CD4-positive, CD25-positive, alpha-beta regulatory T cell (primary cell): ENCODE data around the gene PPY. TPM values are rescaled to one million over a fixed set of nuclear protein-coding genes. Genes with fewer than 3 reads are reported as not detected.
A peak's percentile ranks its signal among the peaks of the same experiment; 100 is the strongest.
"Not testable (repeated sequence)": the region's sequence is repeated elsewhere in the genome, so short reads cannot be mapped to it uniquely, and the experiment has no call there.

Experiments used
- ATAC-seq, 2 donors: fragments of 150-1000 bp; cut with Tn5 transposase; one replicate each; pipeline ENCODE4 v1.10.0; 2021; ENCODE audit warnings: low read depth in 2 of 2, moderate number of reproducible peaks in 2 of 2, moderate library complexity in 1 of 2
- DNase-seq, 3 donors: peaks; one replicate each; pipeline versions ENCODE4 v3.0.0 to v3.0.0-alpha.2; 2012 to 2022; ENCODE audit warnings: mixed read lengths in 1 of 3
- H3K27ac ChIP-seq: one replicate; pipeline ENCODE4 v1.7.0; 2013; ENCODE audit warnings: mild to moderate bottlenecking, low read length; ENCODE audit not compliant: insufficient read depth, poor library complexity, severe bottlenecking
- H3K27me3 ChIP-seq: one replicate; pipeline ENCODE4 v1.7.0; 2013; ENCODE audit warnings: low read length; ENCODE audit not compliant: control insufficient read depth, insufficient read depth
- H3K36me3 ChIP-seq: one replicate; pipeline ENCODE4 v1.7.0; 2013; ENCODE audit warnings: mild to moderate bottlenecking, low read length, moderate library complexity; ENCODE audit not compliant: control insufficient read depth, insufficient read depth
- H3K4me1 ChIP-seq: 2 replicates; pipeline ENCODE4 v1.7.0; 2013; ENCODE audit warnings: mild to moderate bottlenecking, low read length; ENCODE audit not compliant: insufficient read depth, control insufficient read depth, poor library complexity, severe bottlenecking
- H3K4me3 ChIP-seq: one replicate; pipeline ENCODE4 v1.7.0; 2013; ENCODE audit warnings: low read depth, mild to moderate bottlenecking, low read length, moderate library complexity
- H3K9me3 ChIP-seq, 2 experiments: 1 replicate in 1 of 2; 2 replicates in 1 of 2; pipeline ENCODE4 v1.7.0; 2013; ENCODE audit warnings: low read length in 2 of 2, mild to moderate bottlenecking in 1 of 2, moderate library complexity in 1 of 2; ENCODE audit not compliant: control insufficient read depth in 2 of 2
- H3K27ac Mint-ChIP-seq, 3 donors: one replicate each; pipeline ENCODE4 v1.8.0; 2020 to 2022; ENCODE audit warnings: mild to moderate bottlenecking in 3 of 3, mixed read lengths in 3 of 3, moderate library complexity in 2 of 3
- H3K27me3 Mint-ChIP-seq: one replicate; pipeline ENCODE4 v1.8.0; 2022; ENCODE audit warnings: mild to moderate bottlenecking, mixed read lengths
- H3K36me3 Mint-ChIP-seq: one replicate; pipeline ENCODE4 v1.8.0; 2020; ENCODE audit warnings: mixed read lengths
- H3K4me1 Mint-ChIP-seq, 4 donors: one replicate each; pipeline ENCODE4 v1.8.0; 2020 to 2022; ENCODE audit warnings: mixed read lengths in 4 of 4, mild to moderate bottlenecking in 1 of 4
- H3K4me3 Mint-ChIP-seq, 4 donors: one replicate each; pipeline ENCODE4 v1.8.0; 2020 to 2022; ENCODE audit warnings: mild to moderate bottlenecking in 4 of 4, mixed read lengths in 4 of 4, moderate library complexity in 3 of 4
- H3K9me3 Mint-ChIP-seq, 7 donors: one replicate each; pipeline ENCODE4 v1.8.0; 2020 to 2022; ENCODE audit warnings: mixed read lengths in 7 of 7, mild to moderate bottlenecking in 3 of 7, moderate library complexity in 2 of 7
- polyA plus RNA-seq, 4 donors: library from polyadenylated mRNA; unstranded; fragments of 300-500 nt; fragmentation: Illumina TruSeq; gene quantifications; one replicate each; pipeline ENCODE4 v1.2.3, GENCODE V29; 2021
- total RNA-seq: library from RNA; stranded (reverse); gene quantifications from one replicate; pipeline ENCODE4 v1.2.3, GENCODE V29; 2022

The PPY gene
- total and polyA plus RNA-seq, 5 donors from 2014 or later = not detected

GRCh38 chr17:43961954-43962353, 19.7 kb upstream of the PPY start:
- H3K9me3 ChIP-seq = no peaks in the 10 kb centered on the region
- ATAC-seq = no peak
- no peak overlapping the region for H3K27ac ChIP-seq
- H3K36me3 ChIP-seq = no peaks in the 10 kb centered on the region
- H3K4me1 Mint-ChIP-seq = no peaks in the 10 kb centered on the region
- peaks cover 0 to 2% (median 0%) of the 10 kb centered on the region in 7 donors for H3K9me3 Mint-ChIP-seq
- no peaks in the 10 kb centered on the region for H3K36me3 Mint-ChIP-seq
- H3K4me3 ChIP-seq = no peak overlapping the region
- peaks cover 7% of the 10 kb centered on the region for H3K27me3 ChIP-seq
- peaks cover 31% of the 10 kb centered on the region for H3K27me3 Mint-ChIP-seq
- H3K4me1 ChIP-seq = no peaks in the 10 kb centered on the region
- no peak overlapping the region for H3K4me3 Mint-ChIP-seq
- H3K27ac Mint-ChIP-seq = no peak overlapping the region
- DNase-seq = no peak

DNA sequence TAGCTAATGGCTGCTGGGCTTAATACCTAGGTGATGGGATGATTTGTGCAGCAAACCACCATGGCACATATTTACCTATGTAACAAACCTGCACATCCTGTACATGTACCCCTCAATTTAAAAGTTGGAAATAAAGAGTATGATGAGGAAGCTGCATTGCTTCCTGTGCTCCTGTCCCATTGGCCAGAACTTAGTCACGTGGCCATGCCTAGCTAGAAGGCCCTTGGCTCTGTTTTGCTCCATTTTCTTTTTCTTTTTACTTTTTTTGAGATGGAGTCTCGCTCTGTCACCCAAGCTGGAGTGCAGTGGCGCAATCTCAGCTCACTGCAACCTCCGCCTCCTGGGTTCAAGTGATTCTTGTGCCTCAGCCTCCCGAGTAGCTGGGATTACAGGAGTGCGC, 19.0 kb upstream of the PPY start:
- H3K4me3 Mint-ChIP-seq, H3K4me1 Mint-ChIP-seq, H3K36me3 ChIP-seq, H3K9me3 ChIP-seq, DNase-seq, H3K27ac ChIP-seq, H3K9me3 Mint-ChIP-seq, H3K27me3 ChIP-seq, H3K36me3 Mint-ChIP-seq, H3K4me1 ChIP-seq, H3K27ac Mint-ChIP-seq, ATAC-seq, H3K4me3 ChIP-seq: not testable (repeated sequence)
- H3K27me3 Mint-ChIP-seq = peaks cover 37% of the 10 kb centered on the region

DNA sequence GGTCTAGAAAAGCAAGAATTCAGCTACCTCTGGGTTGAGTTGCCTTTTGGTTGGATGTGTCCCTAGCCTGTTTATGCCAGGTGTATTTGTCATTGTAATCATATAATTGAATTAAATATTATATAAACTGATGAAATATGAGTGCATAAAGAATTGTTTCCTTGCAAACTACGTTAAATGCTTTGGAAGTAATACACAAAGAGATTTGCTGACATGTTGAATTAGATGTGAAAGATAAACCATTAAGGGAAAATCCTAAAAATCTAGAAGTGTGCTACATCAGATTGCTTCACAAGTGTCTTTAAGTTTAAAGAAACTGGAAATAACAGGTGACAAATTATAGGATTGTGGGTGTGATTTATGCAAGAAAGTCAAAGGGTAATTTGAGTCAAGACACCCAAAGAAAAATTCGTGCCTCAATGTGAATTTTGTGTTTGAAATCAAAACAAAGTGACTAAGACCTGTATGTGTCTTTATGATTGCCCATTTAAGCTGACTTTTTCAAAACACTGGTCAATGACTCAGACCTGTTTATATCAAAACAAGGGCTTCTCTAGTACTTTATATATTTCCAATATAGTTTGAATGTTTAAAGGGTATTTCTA, 16.6 kb upstream of the PPY start:
- Histone ChIP-seq H3K36me3 (no peaks in the 10 kb centered on the region), H3K4me3 (no peak overlapping the region), H3K4me1 (no peaks in the 10 kb centered on the region), H3K27ac (no peak overlapping the region), H3K9me3 (no peaks in the 10 kb centered on the region), H3K27me3 (peaks cover 6% of the 10 kb centered on the region)
- ATAC-seq (no peak), DNase-seq (no peak)
- Mint-ChIP-seq H3K27ac (no peak overlapping the region), H3K36me3 (no peaks in the 10 kb centered on the region), H3K4me3 (no peak overlapping the region), H3K27me3 (peaks cover 58% of the 10 kb centered on the region), H3K9me3 (peaks cover 0 to 2% (median 0%) of the 10 kb centered on the region in 7 donors), H3K4me1 (no peaks in the 10 kb centered on the region)

DNA sequence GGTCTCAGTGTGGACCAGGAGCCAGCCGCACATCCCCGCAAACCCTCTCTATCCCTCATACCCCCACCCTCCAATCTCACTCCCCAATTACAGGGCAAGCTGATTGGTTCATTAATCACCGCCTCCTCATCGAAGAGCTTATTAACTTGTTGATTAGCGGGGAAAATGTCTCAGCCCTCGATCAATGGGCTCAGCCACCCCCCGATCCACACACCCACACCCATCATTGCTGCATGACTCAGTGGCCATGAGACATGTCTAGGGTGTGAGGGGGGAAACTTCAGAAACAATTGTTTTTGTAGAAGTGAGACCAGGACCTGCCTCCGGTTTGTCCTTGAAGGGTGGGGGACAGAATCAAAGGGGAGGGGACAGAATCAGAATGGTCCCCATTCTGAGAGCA, 13.9 kb upstream of the PPY start:
- Histone ChIP-seq H3K4me1 (peaks cover 4% of the 10 kb centered on the region), H3K27ac (no peak overlapping the region), H3K9me3 (no peaks in the 10 kb centered on the region), H3K4me3 (no peak overlapping the region), H3K27me3 (peaks cover 9% of the 10 kb centered on the region), H3K36me3 (no peaks in the 10 kb centered on the region)
- Mint-ChIP-seq H3K36me3 (peaks cover 5% of the 10 kb centered on the region), H3K4me3 (no peak overlapping the region), H3K27ac (no peak overlapping the region), H3K4me1 (peaks cover 0 to 5% (median 0%) of the 10 kb centered on the region in 4 donors), H3K9me3 (peaks cover 0 to 2% (median 0%) of the 10 kb centered on the region in 7 donors), H3K27me3 (peaks cover 61% of the 10 kb centered on the region)
- DNase-seq (no peak), ATAC-seq (no peak)

GRCh38 chr17:43953746-43954145, 11.5 kb upstream of the PPY start, which contains the start of gene PYY:
TSS of gene PYY (minus strand) at chr17:43953940. CDS start at chr17:43953483, 457 bp downstream.
- H3K4me3 ChIP-seq = no peak within 1 kb of the TSS
- H3K9me3 ChIP-seq = no peaks in the 10 kb centered on the region
- Mint-ChIP-seq H3K9me3 (peaks cover 0 to 2% (median 0%) of the 10 kb centered on the region in 7 donors), H3K36me3 (peaks cover 5% of the 10 kb centered on the region), H3K4me3 (no peak within 1 kb of the TSS), H3K27ac (no peak within 1 kb of the TSS), H3K4me1 (peaks cover 0 to 5% (median 0%) of the 10 kb centered on the region in 4 donors), H3K27me3 (peaks cover 61% of the 10 kb centered on the region)
- ATAC-seq (no peak), DNase-seq (no peak)
- H3K27ac ChIP-seq = no peak within 1 kb of the TSS
- H3K27me3 ChIP-seq = peaks cover 16% of the 10 kb centered on the region
- peaks cover 4% of the 10 kb centered on the region for H3K4me1 ChIP-seq
- no peaks in the 10 kb centered on the region for H3K36me3 ChIP-seq

DNA sequence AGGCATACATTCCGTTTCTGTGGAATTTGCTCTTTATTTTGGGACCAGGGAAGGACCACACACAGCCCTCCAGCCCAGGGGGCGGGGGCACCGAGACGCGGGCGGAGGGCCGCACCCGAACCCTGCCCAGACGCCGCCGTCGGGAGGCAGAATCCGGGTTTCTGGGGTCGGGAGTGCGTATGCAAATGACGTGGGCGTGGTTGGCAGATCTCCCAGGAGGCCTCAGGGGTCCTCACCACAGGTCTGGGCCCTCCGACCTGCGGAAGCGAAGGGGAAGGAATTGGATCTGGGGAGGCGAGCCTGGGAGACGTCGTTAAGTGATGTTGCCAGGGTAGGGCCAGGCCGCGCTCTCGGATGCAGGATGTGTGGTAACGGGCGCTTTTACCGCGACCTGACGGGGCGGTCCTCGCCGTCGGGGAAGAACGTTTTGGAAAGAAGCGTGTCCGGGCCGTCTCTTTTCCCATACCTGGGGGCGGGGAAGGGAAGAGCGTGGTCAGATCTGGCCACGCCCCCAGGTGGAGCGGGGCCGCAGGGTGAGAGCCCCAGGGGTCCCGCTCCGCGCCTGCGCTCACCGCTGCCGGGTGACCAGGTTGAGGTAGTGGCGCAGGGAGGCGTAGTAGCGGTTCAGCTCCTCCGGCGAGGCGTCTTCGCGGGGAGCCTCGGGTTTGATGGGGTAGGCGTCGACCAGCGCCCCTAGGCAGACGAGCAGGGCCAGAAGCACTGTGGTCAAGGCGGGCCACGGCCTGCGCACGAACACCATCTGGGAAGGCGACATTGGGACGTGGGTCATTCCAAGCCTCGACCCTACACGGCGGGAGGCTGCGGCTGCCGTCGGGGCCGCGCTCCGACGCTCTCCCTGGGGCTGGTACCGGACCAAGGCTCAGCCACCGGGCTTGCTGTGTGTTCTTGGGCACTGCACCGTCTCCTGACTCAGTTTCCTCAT, 10.7 kb upstream of the PPY start:
- H3K27ac ChIP-seq = no peak overlapping the region
- H3K27me3 ChIP-seq = peaks cover 16% of the 10 kb centered on the region
- H3K9me3 ChIP-seq = no peaks in the 10 kb centered on the region
- peaks cover 4% of the 10 kb centered on the region for H3K4me1 ChIP-seq
- peaks cover 0 to 5% (median 0%) of the 10 kb centered on the region in 4 donors for H3K4me1 Mint-ChIP-seq
- ATAC-seq (no peak), DNase-seq (peak in 1 of 3 donors; percentile 16)
- H3K36me3 Mint-ChIP-seq = peaks cover 5% of the 10 kb centered on the region
- H3K9me3 Mint-ChIP-seq = peaks cover 0 to 2% (median 0%) of the 10 kb centered on the region in 7 donors
- H3K27ac Mint-ChIP-seq = no peak overlapping the region
- no peak overlapping the region for H3K4me3 Mint-ChIP-seq
- no peak overlapping the region for H3K4me3 ChIP-seq
- H3K36me3 ChIP-seq = no peaks in the 10 kb centered on the region
- H3K27me3 Mint-ChIP-seq = peaks cover 61% of the 10 kb centered on the region

DNA sequence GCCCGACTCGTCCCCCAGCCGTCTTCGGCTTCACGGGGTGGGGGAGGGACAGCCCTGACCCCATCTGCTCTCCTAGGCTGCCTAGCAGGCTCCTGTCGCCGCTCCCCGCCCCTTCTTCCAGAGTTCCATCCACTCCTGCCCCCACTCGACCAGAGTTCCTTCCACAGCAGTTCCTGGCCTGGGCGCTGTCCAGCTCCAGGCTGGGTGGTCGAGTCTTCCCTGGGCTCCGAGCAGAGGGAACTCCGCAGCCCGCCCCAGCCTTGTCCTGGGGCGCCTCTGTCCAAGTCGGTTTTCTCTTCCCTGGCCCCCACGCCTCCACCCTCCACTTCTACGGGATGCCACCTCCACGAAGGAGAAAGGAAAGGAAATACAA, 10.1 kb upstream of the PPY start:
- Histone ChIP-seq H3K4me3 (no peak overlapping the region), H3K27me3 (peaks cover 16% of the 10 kb centered on the region), H3K36me3 (no peaks in the 10 kb centered on the region), H3K4me1 (peaks cover 4% of the 10 kb centered on the region), H3K27ac (no peak overlapping the region), H3K9me3 (no peaks in the 10 kb centered on the region)
- peaks cover 0 to 5% (median 0%) of the 10 kb centered on the region in 4 donors for H3K4me1 Mint-ChIP-seq
- peaks cover 0 to 2% (median 0%) of the 10 kb centered on the region in 7 donors for H3K9me3 Mint-ChIP-seq
- no peak overlapping the region for H3K4me3 Mint-ChIP-seq
- H3K27ac Mint-ChIP-seq = no peak overlapping the region
- DNase-seq (no peak), ATAC-seq (no peak)
- H3K27me3 Mint-ChIP-seq = peaks cover 56% of the 10 kb centered on the region
- peaks cover 5% of the 10 kb centered on the region for H3K36me3 Mint-ChIP-seq
